A673 (cell line): ENCODE measurements around the gene DDIAS. TPM values are rescaled to one million over a fixed set of nuclear protein-coding genes. Genes with fewer than 3 reads are reported as not detected.
A peak's percentile ranks its signal among the peaks of the same experiment; 100 is the strongest.

Experiments
- BruUV-seq: library from RNA; stranded (reverse); fragments of 400-500 nt; replicated peaks from 2 replicates; lab custom pipeline; 2021; lab: Mats Ljungman, UMichigan
- CTCF ChIA-PET: fragments of 300-600 bp; sonication (Branson Sonifier 250); formaldehyde crosslinking; loops from one replicate; lab custom pipeline; 2022; ENCODE audit warnings: antibody characterized with exemption; lab: Charles Lee
- POLR2A ChIA-PET: fragments of 300-600 bp; sonication (Branson Sonifier 250); formaldehyde crosslinking; loops from one replicate; lab custom pipeline; 2022; ENCODE audit warnings: antibody characterized with exemption; ENCODE audit not compliant: low non-redundant PET; lab: Charles Lee
- DNase-seq: peaks from one replicate; pipeline ENCODE4 v3.0.0-alpha.2; 2015; ENCODE audit warnings: low spot score
- H3K27ac ChIP-seq: fragments of 200-600 bp; sonication (generic); 2 replicates; pipeline ENCODE4 v1.5.1; 2016; ENCODE audit warnings: mixed run types, low read depth, mild to moderate bottlenecking, mixed read lengths, antibody characterized with exemption, low read length; ENCODE audit not compliant: poor library complexity, severe bottlenecking
- H3K27me3 ChIP-seq: fragments of 200-600 bp; sonication (generic); replicated peaks from 2 replicates; pipeline ENCODE4 v1.6.1; 2017; ENCODE audit warnings: mixed run types, low read depth, mild to moderate bottlenecking, mixed read lengths, antibody characterized with exemption, low read length; ENCODE audit not compliant: insufficient read depth, poor library complexity
- H3K36me3 ChIP-seq: fragments of 200-600 bp; sonication (generic); 2 replicates; pipeline ENCODE4 v1.6.1; 2016; ENCODE audit warnings: mixed run types, mild to moderate bottlenecking, mixed read lengths, antibody characterized with exemption, low read length; ENCODE audit not compliant: insufficient read depth, poor library complexity, severe bottlenecking
- H3K4me1 ChIP-seq: fragments of 200-600 bp; sonication (generic); 2 replicates; pipeline ENCODE4 v1.6.1; 2017; ENCODE audit warnings: mixed run types, mild to moderate bottlenecking, mixed read lengths, antibody characterized with exemption, low read length; ENCODE audit not compliant: insufficient read depth, poor library complexity, severe bottlenecking
- H3K4me3 ChIP-seq: fragments of 200-600 bp; sonication (generic); 2 replicates; pipeline ENCODE4 v1.5.1; 2016; ENCODE audit warnings: low read depth, mixed run types, mild to moderate bottlenecking, mixed read lengths, low read length; ENCODE audit not compliant: poor library complexity, severe bottlenecking
- H3K9me3 ChIP-seq: fragments of 200-600 bp; sonication (generic); 2 replicates; pipeline ENCODE4 v1.6.1; 2016; ENCODE audit warnings: mixed run types, low read depth, mild to moderate bottlenecking, mixed read lengths, antibody characterized with exemption, low read length; ENCODE audit not compliant: poor library complexity, severe bottlenecking
- CTCF ChIP-seq: fragments of 300-800, 200-600 bp; sonication (generic); conservative IDR thresholded peaks from 2 replicates; pipeline ENCODE4 v1.5.1; 2017; ENCODE audit warnings: low read depth, mild to moderate bottlenecking, antibody characterized with exemption, low read length, moderate library complexity, mixed read lengths
- EZH2 ChIP-seq: fragments of 200-600 bp; sonication (generic); IDR thresholded peaks from 2 replicates; pipeline ENCODE4 v1.6.1; 2017; ENCODE audit warnings: borderline replicate concordance, low read depth, mild to moderate bottlenecking, mixed read lengths, antibody characterized with exemption, low read length; ENCODE audit not compliant: poor library complexity, severe bottlenecking
- intact Hi-C: fragments of 100-400 bp; cut with micrococcal nuclease; formaldehyde crosslinking; loops from one replicate; pipeline ENCODE4 v1.10.0; 2022; ENCODE audit not compliant: unreplicated experiment
- total RNA-seq: library from RNA; stranded (reverse); gene quantifications from 2 replicates; pipeline ENCODE4 v1.2.3, GENCODE V29; 2021

Gene DDIAS
- total RNA-seq, 1 experiment from 2014 or later: 41.5 TPM

GRCh38 chr11:82896183-82896582 lies 5.4 kb upstream of the DDIAS start:
- CTCF ChIA-PET: no interaction called here
- no peaks in the 10 kb centered on the region for H3K9me3 ChIP-seq
- DNase-seq: no peak
- no peak overlapping the region for H3K27ac ChIP-seq
- intact Hi-C loops: no loop called here
- TF ChIP-seq CTCF (no peak), EZH2 (no peak)
- no peak overlapping the region for H3K4me3 ChIP-seq
- H3K27me3 ChIP-seq: no peaks in the 10 kb centered on the region
- POLR2A ChIA-PET: no interaction called here
- no TSS peak for BruUV-seq
- H3K4me1 ChIP-seq: peaks cover 9% of the 10 kb centered on the region
- H3K36me3 ChIP-seq: no peaks in the 10 kb centered on the region

GRCh38 chr11:82898241-82898640 lies 3.3 kb upstream of the DDIAS start:
- Histone ChIP-seq H3K9me3 (no peaks in the 10 kb centered on the region), H3K4me3 (no peak overlapping the region), H3K36me3 (no peaks in the 10 kb centered on the region), H3K4me1 (peaks cover 22% of the 10 kb centered on the region), H3K27ac (no peak overlapping the region), H3K27me3 (no peaks in the 10 kb centered on the region)
- intact Hi-C loops: no loop called here
- ChIA-PET CTCF (no interaction called here), POLR2A (no interaction called here)
- no peak for DNase-seq
- TF ChIP-seq EZH2 (no peak), CTCF (no peak)
- BruUV-seq: no TSS peak

GRCh38 chr11:82899186-82899820 lies 2.2 kb upstream of the DDIAS start:
- intact Hi-C loops: no loop called here
- Histone ChIP-seq H3K9me3 (no peaks in the 10 kb centered on the region), H3K4me1 (peaks cover 22% of the 10 kb centered on the region), H3K27ac (no peak overlapping the region), H3K27me3 (no peaks in the 10 kb centered on the region), H3K4me3 (peak overlapping the region; percentile 65), H3K36me3 (no peaks in the 10 kb centered on the region)
- ChIA-PET CTCF (interaction anchor here (0.6 kb wide), 1 partner anchor 351 kb away, joined by 8 read pairs; no protein-coding TSS in a partner anchor), POLR2A (no interaction called here)
- BruUV-seq: TSS peak; percentile 46
- no peak for DNase-seq
- no peak for TF ChIP-seq CTCF
